HL-60 (cell line): Measurements from ENCODE around the gene GPR142.

ENCODE experiments used
- DNase-seq, 2 experiments: peaks; one replicate each; pipeline ENCODE4 v3.0.0-alpha.2; 2010 to 2020; ENCODE audit warnings: low read depth in 1 of 2, low spot score in 1 of 2
- H3K27ac ChIP-seq: fragments of 250-450 bp; sonication (Bioruptor Pico); replicated peaks from 2 replicates; pipeline ENCODE4 v1.5.1; 2020; ENCODE audit warnings: mild to moderate bottlenecking, moderate library complexity
- H3K27me3 ChIP-seq: fragments of 250-450 bp; sonication (Bioruptor Pico); 2 replicates; pipeline ENCODE4 v1.5.1; 2021; ENCODE audit warnings: mild to moderate bottlenecking, moderate library complexity; ENCODE audit not compliant: insufficient read depth, poor library complexity, severe bottlenecking
- H3K4me3 ChIP-seq: replicated peaks from 2 replicates; pipeline ENCODE4 v1.5.1; 2011; ENCODE audit warnings: mild to moderate bottlenecking, control low read depth, low read length; ENCODE audit not compliant: insufficient read depth
- CTCF ChIP-seq: IDR thresholded peaks from one replicate; pipeline ENCODE4 v1.5.1; 2011; ENCODE audit warnings: low read length, control low read depth, inconsistent platforms; ENCODE audit not compliant: insufficient read depth
- GABPA ChIP-seq: IDR thresholded peaks from 2 replicates; pipeline ENCODE4 v1.6.1; 2012; ENCODE audit warnings: low read depth
- POLR2AphosphoS5 ChIP-seq: IDR thresholded peaks from 2 replicates; pipeline ENCODE4 v1.6.1; 2012; ENCODE audit warnings: low read depth
- SPI1 ChIP-seq: IDR thresholded peaks from 2 replicates; pipeline ENCODE4 v1.6.1; 2012; ENCODE audit warnings: low read depth, mild to moderate bottlenecking, borderline replicate concordance
- TF ChIP-seq, protein P1 (sequence below): IDR thresholded peaks from 2 replicates; pipeline ENCODE4 v1.6.1; 2012; ENCODE audit warnings: low read depth; ENCODE audit not compliant: insufficient replicate concordance

The GPR142 gene

DNA sequence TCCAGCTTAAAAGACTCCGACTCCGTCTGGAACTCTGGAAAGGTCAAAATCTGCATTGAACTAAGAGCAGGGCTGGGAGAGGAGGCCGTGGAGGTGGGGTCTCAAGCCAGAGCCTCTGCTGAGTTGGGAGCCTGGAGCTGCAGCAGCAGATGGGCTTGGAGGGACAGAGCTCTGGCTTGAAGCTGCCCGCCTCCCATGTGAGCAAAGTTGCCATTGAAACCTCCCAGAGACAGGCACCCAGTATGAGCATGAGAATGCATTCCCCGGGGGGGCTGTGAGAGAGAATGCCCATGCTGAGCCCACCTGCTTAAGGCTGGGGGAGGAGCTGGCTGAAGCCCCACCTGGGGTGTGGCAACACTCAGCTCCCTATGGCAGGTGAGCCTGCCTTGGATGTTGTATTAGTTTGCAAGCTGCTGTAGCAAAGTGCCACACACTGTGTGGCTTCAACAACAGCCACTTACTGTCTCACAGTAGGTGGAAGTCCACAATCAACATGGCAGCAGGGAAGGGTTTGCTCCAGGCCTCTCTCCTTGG, 31.7 kb upstream of the GPR142 start:
- no peak for DNase-seq
- H3K27ac ChIP-seq, result no peak overlapping the region
- peaks cover 6% of the 10 kb centered on the region for H3K27me3 ChIP-seq
- H3K4me3 ChIP-seq, result no peak overlapping the region
- TF ChIP-seq, protein P1, sequence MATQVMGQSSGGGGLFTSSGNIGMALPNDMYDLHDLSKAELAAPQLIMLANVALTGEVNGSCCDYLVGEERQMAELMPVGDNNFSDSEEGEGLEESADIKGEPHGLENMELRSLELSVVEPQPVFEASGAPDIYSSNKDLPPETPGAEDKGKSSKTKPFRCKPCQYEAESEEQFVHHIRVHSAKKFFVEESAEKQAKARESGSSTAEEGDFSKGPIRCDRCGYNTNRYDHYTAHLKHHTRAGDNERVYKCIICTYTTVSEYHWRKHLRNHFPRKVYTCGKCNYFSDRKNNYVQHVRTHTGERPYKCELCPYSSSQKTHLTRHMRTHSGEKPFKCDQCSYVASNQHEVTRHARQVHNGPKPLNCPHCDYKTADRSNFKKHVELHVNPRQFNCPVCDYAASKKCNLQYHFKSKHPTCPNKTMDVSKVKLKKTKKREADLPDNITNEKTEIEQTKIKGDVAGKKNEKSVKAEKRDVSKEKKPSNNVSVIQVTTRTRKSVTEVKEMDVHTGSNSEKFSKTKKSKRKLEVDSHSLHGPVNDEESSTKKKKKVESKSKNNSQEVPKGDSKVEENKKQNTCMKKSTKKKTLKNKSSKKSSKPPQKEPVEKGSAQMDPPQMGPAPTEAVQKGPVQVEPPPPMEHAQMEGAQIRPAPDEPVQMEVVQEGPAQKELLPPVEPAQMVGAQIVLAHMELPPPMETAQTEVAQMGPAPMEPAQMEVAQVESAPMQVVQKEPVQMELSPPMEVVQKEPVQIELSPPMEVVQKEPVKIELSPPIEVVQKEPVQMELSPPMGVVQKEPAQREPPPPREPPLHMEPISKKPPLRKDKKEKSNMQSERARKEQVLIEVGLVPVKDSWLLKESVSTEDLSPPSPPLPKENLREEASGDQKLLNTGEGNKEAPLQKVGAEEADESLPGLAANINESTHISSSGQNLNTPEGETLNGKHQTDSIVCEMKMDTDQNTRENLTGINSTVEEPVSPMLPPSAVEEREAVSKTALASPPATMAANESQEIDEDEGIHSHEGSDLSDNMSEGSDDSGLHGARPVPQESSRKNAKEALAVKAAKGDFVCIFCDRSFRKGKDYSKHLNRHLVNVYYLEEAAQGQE, result no peak
- TF ChIP-seq GABPA, result no peak
- TF ChIP-seq CTCF, result no peak
- TF ChIP-seq POLR2AphosphoS5, result no peak
- no peak for TF ChIP-seq SPI1

GRCh38 chr17:74336307-74336706, 31.0 kb upstream of the GPR142 start:
- TF ChIP-seq, protein P1, result no peak
- TF ChIP-seq POLR2AphosphoS5, result no peak
- TF ChIP-seq CTCF, result no peak
- TF ChIP-seq SPI1, result no peak
- TF ChIP-seq GABPA, result no peak
- Histone ChIP-seq H3K27ac (no peak overlapping the region), H3K27me3 (peaks cover 3% of the 10 kb centered on the region), H3K4me3 (no peak overlapping the region)
- DNase-seq, result no peak

- TF ChIP-seq POLR2AphosphoS5 (no peak), SPI1 (no peak), GABPA (no peak), CTCF (no peak)
- TF ChIP-seq, protein P1, result no peak
- Histone ChIP-seq H3K27me3 (peaks cover 3% of the 10 kb centered on the region), H3K4me3 (no peak overlapping the region), H3K27ac (no peak overlapping the region)
- DNase-seq, result no peak
These were observed 29.3 kb upstream of the GPR142 start for GRCh38 chr17:74337834-74338500.
